ENCODE data around the gene ZDHHC6. TPM values are rescaled to one million over a fixed set of nuclear protein-coding genes. Genes with fewer than 3 reads are reported as not detected.

ZDHHC6 gene
- polyA plus RNA-seq, 3 donors = 34.0 to 39.2 (median 39.0) TPM

DNA sequence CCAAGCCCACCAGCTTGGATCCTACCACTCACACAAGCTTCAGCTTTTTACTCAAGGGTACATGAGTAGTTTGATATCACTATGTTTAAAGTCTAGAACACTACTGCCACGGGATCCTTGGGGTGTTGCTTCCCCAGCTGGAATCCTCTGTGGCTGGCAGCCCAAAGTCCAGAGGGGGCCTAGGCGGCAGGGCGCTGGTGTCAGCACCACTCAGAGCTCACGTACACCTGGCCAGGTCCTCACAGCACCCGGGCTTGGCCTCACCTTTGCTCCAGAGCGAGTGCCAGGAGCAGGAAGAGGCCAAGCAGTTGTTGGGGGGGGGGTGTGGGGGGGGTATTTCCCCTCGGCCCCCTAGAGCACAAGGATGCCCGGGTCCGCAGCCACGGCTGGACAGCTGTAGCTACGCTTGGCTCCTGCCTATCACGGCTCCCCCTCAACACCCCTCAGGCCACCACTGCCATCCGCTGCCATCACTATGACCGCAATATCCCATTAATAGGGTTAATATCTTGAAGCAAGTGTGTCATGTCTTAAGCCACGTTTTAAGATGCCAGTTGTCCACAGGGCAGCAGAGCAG is 17.0 kb downstream of the ZDHHC6 start:
- WGBS (ENCODE audit: insufficient coverage) = 100% methylated on average over 2 of the region's 15 CpGs
- Mint-ChIP-seq H3K9me3 (no peaks in the 10 kb centered on the region), H3K4me1 (peaks cover 2% of the 10 kb centered on the region), H3K27ac (peak overlapping the region in 2 of 7 donors; percentile 5 to 11), H3K36me3 (peaks cover 80 to 94% of the 10 kb centered on the region in 2 donors), H3K4me3 (no peak overlapping the region), H3K27me3 (ENCODE audit: low read depth in 3 of 3) (no peaks in the 10 kb centered on the region)
- no peaks in the 10 kb centered on the region for H3K27me3 ChIP-seq (ENCODE audit: control insufficient read depth in 2 of 2, insufficient read depth in 2 of 2, low read length in 2 of 2)
- H3K9me3 ChIP-seq (replicated peaks in 1 of 2; ENCODE audit: control insufficient read depth in 1 of 2, insufficient read depth in 1 of 2, low read length in 2 of 2) = no peaks in the 10 kb centered on the region
- intact Hi-C loops (cut with micrococcal nuclease) = loop anchor here in 1 of 2 donors (10.0 kb wide), 1 partner anchor 115 kb away; no protein-coding TSS in a partner anchor
- H3K27ac ChIP-seq (ENCODE audit: low read depth in 1 of 2, low read length in 2 of 2) = peak overlapping the region in 1 of 2 donors; percentile 21
- H2AFZ ChIP-seq (ENCODE audit: insufficient read depth, low read depth, low read length, poor library complexity, severe bottlenecking) = no peak overlapping the region
- H3K4me3 ChIP-seq (replicated peaks in 1 of 3; ENCODE audit: low read depth in 2 of 3, low read length in 3 of 3) = no peak overlapping the region
- H3K4me2 ChIP-seq (replicated peaks; ENCODE audit: extremely low read depth, low read length, poor library complexity, severe bottlenecking) = no peak overlapping the region
- H3K36me3 ChIP-seq (replicated peaks in 1 of 2; ENCODE audit: control insufficient read depth in 1 of 2, insufficient read depth in 2 of 2, low read length in 2 of 2) = peaks cover 98 to 100% of the 10 kb centered on the region in 2 donors
- no peaks in the 10 kb centered on the region for H4K20me1 ChIP-seq (ENCODE audit: insufficient read depth, low read length)
- H3K79me2 ChIP-seq (ENCODE audit: insufficient read depth, low read length) = no peaks in the 10 kb centered on the region
- H3K9ac ChIP-seq (ENCODE audit: insufficient read depth, low read length, poor library complexity, severe bottlenecking) = no peak overlapping the region
- no peak for DNase-seq
- TF ChIP-seq, protein P1, sequence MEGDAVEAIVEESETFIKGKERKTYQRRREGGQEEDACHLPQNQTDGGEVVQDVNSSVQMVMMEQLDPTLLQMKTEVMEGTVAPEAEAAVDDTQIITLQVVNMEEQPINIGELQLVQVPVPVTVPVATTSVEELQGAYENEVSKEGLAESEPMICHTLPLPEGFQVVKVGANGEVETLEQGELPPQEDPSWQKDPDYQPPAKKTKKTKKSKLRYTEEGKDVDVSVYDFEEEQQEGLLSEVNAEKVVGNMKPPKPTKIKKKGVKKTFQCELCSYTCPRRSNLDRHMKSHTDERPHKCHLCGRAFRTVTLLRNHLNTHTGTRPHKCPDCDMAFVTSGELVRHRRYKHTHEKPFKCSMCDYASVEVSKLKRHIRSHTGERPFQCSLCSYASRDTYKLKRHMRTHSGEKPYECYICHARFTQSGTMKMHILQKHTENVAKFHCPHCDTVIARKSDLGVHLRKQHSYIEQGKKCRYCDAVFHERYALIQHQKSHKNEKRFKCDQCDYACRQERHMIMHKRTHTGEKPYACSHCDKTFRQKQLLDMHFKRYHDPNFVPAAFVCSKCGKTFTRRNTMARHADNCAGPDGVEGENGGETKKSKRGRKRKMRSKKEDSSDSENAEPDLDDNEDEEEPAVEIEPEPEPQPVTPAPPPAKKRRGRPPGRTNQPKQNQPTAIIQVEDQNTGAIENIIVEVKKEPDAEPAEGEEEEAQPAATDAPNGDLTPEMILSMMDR (IDR thresholded peaks at IDR 0.05) = no peak
- H3K4me1 ChIP-seq (ENCODE audit: control insufficient read depth in 1 of 2, insufficient read depth in 2 of 2, low read length in 2 of 2) = no peaks in the 10 kb centered on the region

DNA sequence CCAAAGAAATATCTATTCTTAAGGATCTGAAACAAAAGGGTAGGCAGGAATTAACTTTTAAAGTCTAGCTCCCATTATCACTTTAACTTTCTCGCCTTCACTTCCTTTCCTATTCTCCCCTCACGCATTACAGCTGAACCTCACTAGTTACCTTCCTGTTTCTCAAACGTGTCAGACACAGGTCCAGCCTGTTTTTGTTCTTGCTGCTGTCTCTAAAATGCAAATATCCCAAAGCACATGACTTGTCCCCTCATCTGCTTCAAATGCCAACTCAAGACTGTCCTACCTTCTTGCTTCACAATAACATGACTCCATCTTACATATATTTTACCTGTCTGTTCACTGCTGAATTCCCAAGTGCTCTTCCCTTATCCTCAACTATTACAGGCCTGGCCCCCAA is 17.6 kb downstream of the ZDHHC6 start:
- no peak for DNase-seq
- Mint-ChIP-seq H3K36me3 (peaks cover 80 to 94% of the 10 kb centered on the region in 2 donors), H3K4me1 (peaks cover 2% of the 10 kb centered on the region), H3K27ac (peak overlapping the region; percentile 5 to 82 (median 37)), H3K4me3 (no peak overlapping the region), H3K27me3 (ENCODE audit: low read depth in 3 of 3) (no peaks in the 10 kb centered on the region), H3K9me3 (no peaks in the 10 kb centered on the region)
- Histone ChIP-seq H3K4me2 (replicated peaks; ENCODE audit: extremely low read depth, low read length, poor library complexity, severe bottlenecking) (no peak overlapping the region), H3K9ac (ENCODE audit: insufficient read depth, low read length, poor library complexity, severe bottlenecking) (no peak overlapping the region), H2AFZ (ENCODE audit: insufficient read depth, low read depth, low read length, poor library complexity, severe bottlenecking) (no peak overlapping the region), H3K9me3 (replicated peaks in 1 of 2; ENCODE audit: control insufficient read depth in 1 of 2, insufficient read depth in 1 of 2, low read length in 2 of 2) (no peaks in the 10 kb centered on the region), H3K36me3 (replicated peaks in 1 of 2; ENCODE audit: control insufficient read depth in 1 of 2, insufficient read depth in 2 of 2, low read length in 2 of 2) (peaks cover 98 to 100% of the 10 kb centered on the region in 2 donors), H3K4me3 (replicated peaks in 1 of 3; ENCODE audit: low read depth in 2 of 3, low read length in 3 of 3) (no peak overlapping the region), H3K4me1 (ENCODE audit: control insufficient read depth in 1 of 2, insufficient read depth in 2 of 2, low read length in 2 of 2) (no peaks in the 10 kb centered on the region), H3K27ac (ENCODE audit: low read depth in 1 of 2, low read length in 2 of 2) (peak overlapping the region in 1 of 2 donors; percentile 21), H3K27me3 (ENCODE audit: control insufficient read depth in 2 of 2, insufficient read depth in 2 of 2, low read length in 2 of 2) (no peaks in the 10 kb centered on the region), H4K20me1 (ENCODE audit: insufficient read depth, low read length) (no peaks in the 10 kb centered on the region), H3K79me2 (ENCODE audit: insufficient read depth, low read length) (no peaks in the 10 kb centered on the region)
- intact Hi-C loops (cut with micrococcal nuclease) = no loop called here
- 57% methylated on average over 3 of the region's 3 CpGs for WGBS (ENCODE audit: insufficient coverage)
- TF ChIP-seq, protein P1 (IDR thresholded peaks at IDR 0.05) = no peak

All from CD14-positive monocyte (primary cell).